K562 (cell line): Measurements from ENCODE around the gene CXCL16. TPM values are rescaled to one million over a fixed set of nuclear protein-coding genes. Genes with fewer than 3 reads are reported as not detected.

Experiments
- ATAC-seq: fragments of 200-7000 bp; cut with Tn5 transposase; 3 replicates; pipeline ENCODE4 v1.9.1; 2020; ENCODE audit warnings: moderate library complexity
- BruUV-seq: library from RNA; stranded (reverse); fragments of 400-500 nt; replicated peaks from 2 replicates; lab custom pipeline; 2021; lab: Mats Ljungman, UMichigan
- CTCF ChIA-PET: fragments of 300-600 bp; formaldehyde crosslinking; extraction: SDS; loops from one replicate; lab custom pipeline; 2021; ENCODE audit warnings: low intra/inter-chr PET ratio; lab: Yijun Ruan, JAX
- POLR2A ChIA-PET: fragments of 300-600, 350-650 bp; sonication (Branson Sonifier 250); formaldehyde crosslinking; extraction: SDS; loops from one replicate; lab custom pipeline; 2021; ENCODE audit warnings: antibody characterized with exemption, inconsistent platforms; lab: Yijun Ruan, JAX
- DNase-seq, 4 experiments: peaks; one replicate each; pipeline versions ENCODE4 v3.0.0 to v3.0.0-alpha.2; 2011 to 2018; ENCODE audit warnings: low spot score in 3 of 4, mixed read lengths in 3 of 4; ENCODE audit errors: extremely low read depth in 1 of 4
- FAIRE-seq: peaks from 2 replicates; lab custom pipeline; 2011; peaks lifted over from hg19 to GRCh38; lab: Jason Lieb, UNC
- H2AFZ ChIP-seq: 2 replicates; pipeline ENCODE4 v1.6.0; 2011; ENCODE audit warnings: low read depth, low read length, control low read depth, inconsistent platforms
- H3K27ac ChIP-seq: fragments of 200-600 bp; 3 replicates; pipeline ENCODE4 v1.8.0; 2011; ENCODE audit warnings: low read depth, mild to moderate bottlenecking, control low read depth, inconsistent platforms, low read length, moderate library complexity, mixed read lengths; ENCODE audit errors: extremely low read depth
- H3K27me3 ChIP-seq, 2 experiments: fragments of 300-600 bp in 1 of 2; 2 replicates in 1 of 2; 3 replicates in 1 of 2; pipeline versions ENCODE4 v1.6.0 to v1.8.0; 2011; ENCODE audit warnings: inconsistent platforms in 2 of 2, low read length in 2 of 2, mild to moderate bottlenecking in 1 of 2, mixed read lengths in 1 of 2, moderate library complexity in 1 of 2; ENCODE audit not compliant: control insufficient read depth in 2 of 2, insufficient read depth in 2 of 2
- H3K36me3 ChIP-seq: fragments of 300-600 bp; 3 replicates; pipeline ENCODE4 v1.8.0; 2011; ENCODE audit warnings: mild to moderate bottlenecking, low read length, inconsistent platforms; ENCODE audit not compliant: control insufficient read depth, insufficient read depth
- H3K4me1 ChIP-seq, 2 experiments: fragments of 200-600 bp in 1 of 2; replicated peaks in 1 of 2; 2 replicates in 1 of 2; 3 replicates in 1 of 2; pipeline versions ENCODE4 v1.5.1 to v1.8.0; 2011; ENCODE audit warnings: inconsistent platforms in 2 of 2, low read length in 2 of 2, mild to moderate bottlenecking in 1 of 2, mixed read lengths in 1 of 2, moderate library complexity in 1 of 2; ENCODE audit not compliant: control insufficient read depth in 2 of 2, insufficient read depth in 2 of 2
- H3K4me2 ChIP-seq: 2 replicates; pipeline ENCODE4 v1.6.1; 2011; ENCODE audit warnings: low read length, control low read depth, inconsistent platforms, mixed read lengths; ENCODE audit not compliant: insufficient read depth
- H3K4me3 ChIP-seq: fragments of 200-600 bp; sonication (generic), shearing (Covaris generic); 2 replicates; pipeline ENCODE4 v1.5.1; 2016; ENCODE audit warnings: control low read depth, inconsistent platforms
- H3K79me2 ChIP-seq: fragments of 200-600 bp; 3 replicates; pipeline ENCODE4 v1.8.0; 2011; ENCODE audit warnings: low read length, inconsistent platforms; ENCODE audit not compliant: control insufficient read depth, insufficient read depth
- H3K9ac ChIP-seq, 2 experiments: 2 replicates each; pipeline versions ENCODE4 v1.6.0 to v1.6.1; 2011; ENCODE audit warnings: low read depth in 2 of 2, low read length in 2 of 2, control low read depth in 1 of 2, inconsistent platforms in 1 of 2, mild to moderate bottlenecking in 1 of 2, mixed read lengths in 1 of 2; ENCODE audit not compliant: insufficient read depth in 1 of 2
- H3K9me1 ChIP-seq: one replicate; pipeline ENCODE4 v1.6.0; 2011; ENCODE audit warnings: inconsistent platforms, mild to moderate bottlenecking, low read length, moderate library complexity; ENCODE audit not compliant: control insufficient read depth, insufficient read depth
- H3K9me3 ChIP-seq: replicated peaks from 2 replicates; pipeline ENCODE4 v1.5.1; 2011; ENCODE audit warnings: low read depth, low read length, inconsistent platforms; ENCODE audit not compliant: control insufficient read depth, insufficient read depth
- H4K20me1 ChIP-seq: replicated peaks from 2 replicates; pipeline ENCODE4 v1.6.1; 2011; ENCODE audit warnings: low read length, inconsistent platforms, mixed read lengths; ENCODE audit not compliant: control insufficient read depth, insufficient read depth
- ATF3 ChIP-seq, 2 experiments: fragments of 450-650 bp in 1 of 2; sonication (generic) in 1 of 2; formaldehyde crosslinking in 1 of 2; IDR thresholded peaks in 1 of 2; conservative IDR thresholded peaks in 1 of 2; 2 replicates each; pipeline versions ENCODE4 v1.6.1 to v1.8.1; 2016 to 2023; ENCODE audit warnings: mild to moderate bottlenecking in 2 of 2, moderate library complexity in 2 of 2, inconsistent platforms in 1 of 2, missing genetic modification reagents in 1 of 2
- BRD4 ChIP-seq: fragments of 200-600 bp; sonication (generic); IDR thresholded peaks from 2 replicates; pipeline ENCODE4 v1.6.1; 2017; ENCODE audit warnings: inconsistent platforms
- CREM ChIP-seq: IDR thresholded peaks from 2 replicates; pipeline ENCODE4 v1.6.1; 2014; ENCODE audit warnings: antibody characterized with exemption, low read depth
- ELK1 ChIP-seq: sonication (generic); formaldehyde crosslinking; IDR thresholded peaks from 2 replicates; pipeline ENCODE4 v1.8.1; 2022; ENCODE audit warnings: missing genetic modification reagents
- FOSL1 ChIP-seq: fragments of 200-800 bp; sonication (Bioruptor generic); conservative IDR thresholded peaks from 2 replicates; pipeline ENCODE4 v1.6.1; 2016; ENCODE audit warnings: missing genetic modification characterization, missing compliant biosample characterization
- FOXP1 ChIP-seq: sonication (generic); formaldehyde crosslinking; IDR thresholded peaks from 2 replicates; pipeline ENCODE4 v1.8.0; 2022; ENCODE audit warnings: mild to moderate bottlenecking, missing genetic modification reagents
- GTF3C2 ChIP-seq: IDR thresholded peaks from 3 replicates; pipeline ENCODE4 v1.6.1; 2011; ENCODE audit warnings: borderline replicate concordance, mild to moderate bottlenecking, moderate library complexity; ENCODE audit not compliant: insufficient read length; ENCODE audit errors: extremely low read depth
- MAFF ChIP-seq: IDR thresholded peaks from 2 replicates; pipeline ENCODE4 v1.6.1; 2012; ENCODE audit warnings: low read length, improper control_type of control experiment
- MBD2 ChIP-seq: sonication (generic); IDR thresholded peaks from 2 replicates; pipeline ENCODE4 v1.6.1; 2016; ENCODE audit warnings: low read depth, borderline replicate concordance
- RBM34 ChIP-seq: fragments of 200-400 bp; formaldehyde crosslinking; IDR thresholded peaks from 2 replicates; pipeline ENCODE4 v1.6.1; 2018; ENCODE audit warnings: low read length, borderline replicate concordance; ENCODE audit not compliant: insufficient read depth
- THRA ChIP-seq: fragments of 450-650 bp; IDR thresholded peaks from 2 replicates; pipeline ENCODE4 v1.6.1; 2017; ENCODE audit warnings: mild to moderate bottlenecking, moderate library complexity
- ZBTB7A ChIP-seq: IDR thresholded peaks from 2 replicates; pipeline ENCODE4 v1.6.1; 2011; ENCODE audit warnings: low read depth, mild to moderate bottlenecking, low read length, moderate library complexity, borderline replicate concordance; ENCODE audit not compliant: control insufficient read depth
- ZNF3 ChIP-seq: fragments of 250-450 bp; sonication (Bioruptor Pico); IDR thresholded peaks from 2 replicates; pipeline ENCODE4 v1.5.0; 2021; ENCODE audit warnings: mild to moderate bottlenecking, moderate library complexity
- ZNF507 ChIP-seq: conservative IDR thresholded peaks from 2 replicates; pipeline ENCODE4 v1.6.1; 2017; ENCODE audit warnings: missing genetic modification characterization, missing compliant biosample characterization
- ZNF699 ChIP-seq: fragments of 250-450 bp; sonication (Bioruptor Pico); IDR thresholded peaks from 2 replicates; pipeline ENCODE4 v1.8.0; 2021; ENCODE audit warnings: mild to moderate bottlenecking, moderate library complexity; ENCODE audit not compliant: insufficient replicate concordance
- WGBS: fragments of 100-300 bp; shearing (Covaris generic); methylation state at CpG from one replicate; pipeline ENCODE4 v1.1.6; 2016; ENCODE audit warnings: low coverage, mixed read lengths; ENCODE audit not compliant: insufficient coverage; ENCODE audit errors: missing lambda C conversion rate; 5-methylcytosine and 5-hydroxymethylcytosine counted together
- in situ Hi-C: fragments of 300-500 bp; cut with MboI; formaldehyde crosslinking; loops from 4 replicates; pipeline ENCODE4 v1.15.0; 2018; ENCODE audit warnings: inconsistent platforms, mixed read lengths
- intact Hi-C: fragments of 100-400 bp; cut with micrococcal nuclease; formaldehyde crosslinking; loops from 2 replicates; pipeline ENCODE4 v1.14.2; 2022
- polyA plus RNA-seq, 8 experiments: library from polyadenylated mRNA; depleted of rRNA in 4 of 8; stranded (reverse) in 5 of 8; unstranded in 3 of 8; fragments of >200 nt; fragmentation: Nextera tagmentation in 2 of 8; fragmentation: Illumina TruSeq in 1 of 8; extraction: Ambion mirVana in 2 of 8; extraction: Trizol in 1 of 8; gene quantifications; 2 replicates each; pipeline versions ENCODE4 v1.2.1 to v1.2.3, GENCODE V29; 2011 to 2014; ENCODE audit warnings: inconsistent platforms in 1 of 8, missing spikeins in 1 of 8
- total RNA-seq, 7 experiments: library from RNA; depleted of rRNA in 6 of 7; stranded (reverse); fragments of >200 nt in 6 of 7; fragmentation: Illumina TruSeq in 2 of 7; extraction: Trizol in 2 of 7; gene quantifications; 2 replicates each; pipeline versions ENCODE4 v1.2.1 to v1.2.3, GENCODE V29; 2011 to 2021; ENCODE audit warnings: low replicate concordance in 1 of 7

The CXCL16 gene
- total and polyA plus RNA-seq, 9 of the 15 experiments (the other 6 are each of a cell fraction or from before 2014, with no cell fraction given) = 0.05 to 0.68 (median 0.22) TPM; not detected in 2

GRCh38 chr17:4717791-4718190, 21.9 kb downstream of the CXCL16 start:
- WGBS = 72% methylated on average over 13 of the region's 17 CpGs
- no peak for FAIRE-seq
- Histone ChIP-seq H3K4me3 (no peak overlapping the region), H3K27ac (no peak overlapping the region), H3K36me3 (no peaks in the 10 kb centered on the region), H3K27me3 (no peaks in the 10 kb centered on the region), H3K79me2 (no peaks in the 10 kb centered on the region), H3K9ac (no peak overlapping the region), H4K20me1 (0 out of 2 replicates have a peak, but pooled peaks cover 3% of the 10 kb centered on the region), H3K9me3 (no peaks in the 10 kb centered on the region), H2AFZ (no peak overlapping the region), H3K9me1 (no peaks in the 10 kb centered on the region), H3K4me2 (no peak overlapping the region), H3K4me1 (peaks cover 11 to 13% of the 10 kb centered on the region in 2 experiments)
- ATAC-seq = no peak
- intact Hi-C loops = no loop called here
- BruUV-seq = no TSS peak
- CTCF ChIA-PET = no interaction called here
- no peak for DNase-seq
- POLR2A ChIA-PET = no interaction called here
- in situ Hi-C loops = no loop called here
- TF ChIP-seq FOXP1 (CRISPR knock-in tag) = no peak
- no peak for TF ChIP-seq RBM34
- no peak for TF ChIP-seq THRA
- TF ChIP-seq FOSL1 (tag) = no peak
- TF ChIP-seq BRD4 = no peak
- no peak for TF ChIP-seq ZNF699 (CRISPR knock-in tag)
- no peak for TF ChIP-seq MAFF
- TF ChIP-seq ATF3 (IDR thresholded peaks at IDR 0.05) = no peak
- TF ChIP-seq ATF3 (CRISPR knock-in tag; conservative IDR thresholded peaks at IDR 0.05) = no peak
- TF ChIP-seq ZNF3 = no peak
- TF ChIP-seq GTF3C2 = no peak
- TF ChIP-seq ZBTB7A = no peak
- no peak for TF ChIP-seq ZNF507 (tag)
- no peak for TF ChIP-seq CREM
- no peak for TF ChIP-seq MBD2
- TF ChIP-seq ELK1 (CRISPR knock-in tag) = no peak
- TF ChIP-seq, all 486 proteins: peak for 0
